HG02840 (cell line): ENCODE data around the gene PLAGL1.
"Not testable (repeated sequence)": the region's sequence is repeated elsewhere in the genome, so short reads cannot be mapped to it uniquely, and the experiment has no call there.

Source experiments
- ATAC-seq: cut with Tn5 transposase; IDR thresholded peaks from one replicate; pipeline ENCODE4 v1.9.1; 2021; ENCODE audit warnings: mild to moderate bottlenecking, moderate library complexity, moderate number of reproducible peaks; ENCODE audit not compliant: unreplicated experiment, low FRiP score

The PLAGL1 gene

DNA sequence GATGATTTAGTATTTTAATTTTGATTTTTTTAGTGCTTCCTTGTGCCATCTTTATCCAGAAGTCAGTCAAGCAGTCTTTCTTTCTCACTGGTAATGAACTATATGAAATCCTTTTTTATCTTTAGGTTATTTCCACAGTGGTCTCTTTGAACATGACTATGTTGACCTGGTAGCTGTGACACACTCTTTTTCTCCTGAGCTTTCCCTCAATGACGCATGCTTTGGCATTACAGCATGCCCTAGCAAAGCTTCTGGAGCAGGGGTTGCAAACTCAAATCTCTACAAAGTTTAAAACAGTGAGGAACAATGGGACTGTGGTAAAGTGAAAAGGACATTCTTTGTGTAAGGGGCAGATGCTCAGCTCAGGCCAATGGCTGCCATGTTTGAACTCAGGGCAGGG is 4.5 kb upstream of the PLAGL1 start:
- no peak for ATAC-seq

GRCh38 chr6:144009628-144010027 is 1.6 kb upstream of the PLAGL1 start:
- ATAC-seq = not testable (repeated sequence)

- no peak for ATAC-seq
Measured at GRCh38 chr6:144008846-144009245, 787 bp upstream of the PLAGL1 start.

DNA sequence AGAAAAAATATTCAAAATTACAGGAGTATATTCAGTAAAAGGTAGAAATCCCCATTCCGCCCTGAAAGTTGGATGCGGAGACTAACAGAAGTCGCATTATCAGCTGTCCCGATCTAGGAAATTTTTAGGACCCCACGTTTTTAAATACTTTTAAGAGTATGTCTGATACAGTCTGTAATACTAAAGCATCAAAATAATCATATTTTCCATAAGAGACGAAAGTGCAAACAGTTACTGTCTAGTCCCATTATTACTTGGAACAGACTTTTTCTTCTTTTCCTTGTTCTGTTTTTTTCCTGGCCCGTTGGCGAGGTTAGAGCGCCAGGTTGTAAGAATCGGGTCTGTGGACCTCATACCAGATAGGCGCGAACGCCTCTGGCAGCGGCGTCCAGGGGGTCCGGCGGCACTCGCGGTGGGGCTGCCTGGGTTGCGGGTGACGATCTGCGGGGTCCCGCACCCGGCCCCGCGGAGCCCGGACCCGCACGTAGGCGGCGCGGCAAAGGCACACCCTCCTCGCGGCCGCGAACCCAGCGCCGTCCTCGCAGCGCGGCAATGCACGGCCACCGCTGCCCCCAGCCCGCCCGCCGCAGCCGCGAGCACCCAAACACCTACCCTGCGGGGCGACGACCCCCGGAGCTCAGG is 460 bp downstream of the PLAGL1 start:
- ATAC-seq = peak; percentile 35

DNA sequence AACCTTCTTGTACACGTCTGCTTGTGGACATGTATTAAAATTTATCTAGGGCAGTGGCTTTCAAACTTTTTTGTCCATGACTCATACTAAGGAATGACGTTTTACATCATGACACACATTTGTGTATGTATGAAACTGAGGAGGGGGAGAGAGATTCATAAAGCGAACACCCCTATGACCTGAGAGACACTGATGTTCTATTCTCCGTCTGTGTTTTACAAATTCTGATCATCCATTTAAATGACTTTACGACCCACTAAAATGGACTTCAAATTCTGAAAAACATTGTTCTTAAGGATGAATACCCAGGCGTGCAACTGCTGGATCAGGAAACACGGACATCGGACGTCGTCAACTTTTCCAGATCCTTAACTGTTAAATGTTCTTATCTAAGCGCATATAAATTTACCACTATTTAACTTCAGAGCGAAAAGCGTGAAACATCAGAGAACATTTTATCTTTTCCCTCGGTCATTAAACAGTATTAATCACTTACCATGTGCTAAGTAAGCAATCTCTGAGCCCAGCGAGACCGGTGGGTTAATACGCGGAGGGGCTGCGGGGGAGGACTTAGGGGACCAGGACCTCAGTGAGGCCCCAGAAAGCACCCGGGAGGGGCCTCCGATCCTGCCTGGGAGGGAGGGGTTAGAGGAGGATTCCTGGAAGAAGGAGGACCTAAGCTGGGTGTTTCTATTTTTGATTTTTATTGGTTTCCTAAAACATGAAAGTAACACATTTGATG is 1.2 kb downstream of the PLAGL1 start:
- ATAC-seq = no peak

DNA sequence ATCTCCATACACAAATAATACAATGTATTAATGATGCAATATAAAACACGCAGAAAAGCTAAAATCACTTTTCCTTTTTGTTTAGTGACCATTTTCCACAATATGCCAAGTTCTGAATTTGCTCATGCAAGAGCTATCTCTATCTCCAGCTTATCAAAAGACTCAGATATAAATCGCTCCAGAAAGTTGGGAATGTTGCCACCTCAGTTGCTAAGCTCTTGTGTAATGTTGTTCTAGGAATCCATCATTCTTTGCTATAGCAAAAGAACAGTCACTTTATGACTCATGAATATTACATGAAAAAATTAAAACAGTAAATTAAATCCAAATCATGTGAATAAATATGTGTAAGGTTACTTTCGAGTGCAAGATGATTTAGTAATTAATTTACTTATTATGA is 8.7 kb downstream of the PLAGL1 start:
- no peak for ATAC-seq

- ATAC-seq = no peak
Measured at GRCh38 chr6:143998686-143999085, 9.4 kb downstream of the PLAGL1 start.

DNA sequence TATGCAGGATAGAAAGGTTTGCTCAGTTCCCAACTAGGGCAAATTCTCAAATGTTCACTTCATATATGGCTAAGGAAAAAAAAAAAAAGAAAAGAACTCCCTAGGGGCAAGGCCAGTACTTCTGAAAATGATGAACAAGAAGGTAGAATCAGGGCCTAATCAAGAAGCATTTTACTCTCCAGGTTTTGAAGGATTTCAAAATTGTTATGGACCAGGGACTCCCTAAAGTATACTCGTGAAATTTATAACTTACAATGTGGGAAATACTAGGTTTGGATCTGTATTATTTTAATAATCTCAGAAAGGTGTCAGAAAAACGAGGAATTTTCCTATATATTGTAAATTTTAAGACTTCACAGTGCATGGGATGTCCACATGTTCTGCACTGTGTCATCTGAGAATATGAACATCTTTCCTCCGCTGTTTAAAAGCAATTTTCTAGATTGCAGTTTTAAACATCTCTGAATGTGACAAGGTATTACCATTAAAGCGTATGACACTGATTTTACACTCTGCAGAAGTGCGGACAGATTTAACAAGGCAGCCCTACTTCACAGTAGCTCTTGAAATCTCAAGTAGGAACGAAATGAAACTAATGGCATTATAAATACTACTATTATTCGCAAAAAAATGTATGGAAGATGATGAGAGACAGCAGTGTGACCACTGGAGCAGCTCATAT is 14.0 kb downstream of the PLAGL1 start:
- ATAC-seq = no peak

DNA sequence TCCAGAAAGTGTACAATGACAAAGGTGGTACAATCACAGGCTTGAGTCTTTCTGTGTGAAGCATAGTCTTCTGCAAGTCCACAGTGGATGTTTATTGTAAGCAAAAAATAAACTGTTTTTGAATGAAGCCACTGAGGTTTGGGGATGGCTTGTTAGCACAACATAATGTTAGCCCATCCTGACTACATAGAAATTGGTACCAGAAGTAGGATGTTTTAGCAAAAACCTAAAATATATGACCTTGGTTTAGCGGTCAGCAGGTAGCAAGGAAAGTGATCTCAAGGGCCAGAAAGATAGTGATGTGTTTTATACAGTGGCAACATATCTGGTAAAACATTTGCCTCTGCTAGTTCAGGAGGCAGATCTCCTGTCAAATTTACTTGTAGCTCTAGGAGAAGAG is 15.8 kb downstream of the PLAGL1 start:
- ATAC-seq = no peak

DNA sequence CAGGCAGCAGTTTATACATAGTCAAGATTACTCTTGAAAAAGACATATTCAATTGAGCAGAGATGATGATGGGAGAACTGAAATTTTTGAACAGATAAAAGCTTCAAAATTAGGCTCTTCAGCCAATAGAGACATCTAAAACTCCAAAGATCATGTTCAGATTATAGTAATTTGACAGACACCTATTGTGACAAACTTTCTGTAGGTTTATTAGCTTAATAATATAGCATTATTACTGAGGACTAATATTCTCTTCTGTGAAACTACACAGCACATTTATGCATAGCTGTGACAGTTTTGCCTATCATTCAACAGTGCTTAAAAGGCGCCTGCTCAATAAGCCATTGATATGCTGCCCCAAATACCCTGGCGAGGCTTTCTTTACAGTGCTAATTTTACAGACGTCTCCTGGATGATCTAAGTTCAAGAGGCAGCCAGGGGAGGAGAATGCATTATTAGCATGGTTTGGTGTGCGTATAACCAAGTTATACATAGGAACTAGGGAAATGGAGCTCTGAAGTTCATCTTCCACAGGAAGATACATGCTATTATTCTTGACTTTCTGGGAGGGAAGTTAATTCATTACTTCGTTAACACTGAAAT is 21.5 kb downstream of the PLAGL1 start:
- no peak for ATAC-seq

DNA sequence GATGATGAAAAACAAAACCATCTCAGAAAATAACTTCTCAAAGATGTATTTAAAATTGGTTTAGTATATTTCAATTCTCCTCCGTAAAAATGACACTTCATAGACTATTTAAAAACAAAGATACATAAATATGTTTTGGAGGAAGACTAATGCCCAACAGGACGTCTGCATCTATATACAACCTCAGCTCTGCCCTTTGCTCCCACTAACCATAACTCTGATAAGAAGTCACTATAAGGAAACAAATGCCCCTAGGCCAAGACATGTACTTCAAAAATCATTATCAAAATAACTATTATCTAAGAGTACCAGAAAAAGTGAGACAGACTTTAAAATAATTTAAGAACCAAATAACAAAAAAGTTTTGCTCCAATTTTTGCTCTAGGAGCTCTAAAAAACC is 23.4 kb downstream of the PLAGL1 start:
- ATAC-seq = no peak

DNA sequence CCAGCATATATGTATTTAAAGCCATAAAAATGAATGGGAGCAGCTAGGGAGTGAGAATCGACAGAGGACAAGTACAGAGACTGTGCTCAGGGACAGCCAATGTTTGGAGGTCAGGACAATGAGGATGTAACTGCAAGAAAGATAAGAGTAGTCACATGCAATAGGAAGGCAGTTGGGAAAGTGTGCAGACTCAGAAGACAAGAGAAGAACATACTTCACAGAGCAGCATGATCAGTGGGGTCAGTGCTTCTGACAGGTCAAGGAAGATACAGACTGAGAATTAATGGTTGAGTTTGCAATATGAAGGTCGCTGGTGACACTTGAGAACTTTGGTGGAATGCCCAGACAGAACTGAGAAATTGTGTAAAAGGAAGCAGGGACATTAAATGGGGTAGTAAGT is 25.1 kb downstream of the PLAGL1 start:
- no peak for ATAC-seq

- ATAC-seq = no peak
Measured at GRCh38 chr6:143980921-143981320, 27.1 kb downstream of the PLAGL1 start.

DNA sequence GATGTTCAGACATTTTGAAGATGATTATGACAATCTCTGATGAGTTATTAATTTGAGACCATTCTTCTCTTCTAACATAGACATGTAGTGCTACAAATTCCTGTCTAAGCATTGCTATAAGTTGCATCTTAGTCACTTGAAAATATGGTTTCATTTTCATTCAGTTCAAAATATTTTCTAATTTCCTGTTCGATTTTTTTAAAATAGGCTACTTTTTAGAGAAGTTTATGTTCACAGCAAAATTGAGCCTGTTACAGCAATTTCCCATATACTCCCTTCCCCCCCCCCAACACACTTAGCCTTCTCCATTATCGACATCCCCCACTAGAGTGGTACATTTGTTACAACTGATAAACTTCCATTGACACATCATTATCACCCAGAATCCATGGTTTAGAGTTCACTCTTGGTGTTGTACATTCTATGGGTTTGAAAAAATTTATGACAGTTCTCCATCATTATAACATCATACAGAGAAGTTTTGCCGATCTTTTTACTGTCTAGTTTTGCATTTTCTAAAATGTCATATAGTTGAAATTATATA is 31.2 kb downstream of the PLAGL1 start:
- ATAC-seq = no peak

GRCh38 chr6:143974089-143974488 is 34.0 kb downstream of the PLAGL1 start:
- ATAC-seq = no peak

- no peak for ATAC-seq
Measured at GRCh38 chr6:143973097-143973966, 34.7 kb downstream of the PLAGL1 start.

DNA sequence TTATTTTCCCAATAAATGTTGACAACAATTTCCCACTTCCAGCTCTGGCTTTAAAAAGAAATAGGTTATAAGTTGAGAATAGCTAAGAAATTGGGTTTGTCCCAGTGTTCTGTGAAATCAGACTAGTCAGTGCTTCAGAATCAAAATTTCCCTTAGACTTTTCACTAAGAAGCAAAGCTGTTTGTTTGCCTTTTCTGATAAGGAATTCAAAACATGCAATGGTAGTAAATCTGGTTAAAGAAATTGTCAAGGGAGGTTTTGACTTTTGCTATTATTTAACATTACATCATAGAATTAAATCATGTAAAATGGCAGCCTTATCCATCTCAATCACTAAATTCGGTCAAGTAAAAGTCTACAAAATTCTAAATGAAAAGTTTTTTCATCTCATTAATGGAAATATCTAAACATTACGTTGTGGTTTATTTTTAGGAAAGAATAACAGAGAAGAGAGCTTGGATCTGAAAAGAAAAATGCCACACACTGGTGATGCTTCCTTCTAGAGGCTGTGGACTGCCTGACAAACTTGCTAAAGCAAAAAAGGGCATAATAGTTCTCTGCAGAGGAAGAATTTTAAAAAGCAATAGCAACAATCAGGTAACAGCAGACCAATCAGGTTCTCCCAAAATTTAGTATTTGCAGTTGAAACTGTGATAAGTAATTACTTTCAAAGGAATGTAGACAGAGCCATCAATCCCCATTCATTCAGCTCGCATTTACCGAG is 36.4 kb downstream of the PLAGL1 start:
- ATAC-seq = no peak

GRCh38 chr6:143970456-143971218 is 37.4 kb downstream of the PLAGL1 start:
- ATAC-seq = no peak

GRCh38 chr6:143969077-143969476 is 39.0 kb downstream of the PLAGL1 start:
- ATAC-seq = no peak
